ENCODE measurements around the gene MXD4.

Gene MXD4

GRCh38 chr4:2264481-2265041 is 2.7 kb upstream of the MXD4 start:
- Histone ChIP-seq H3K4me3 (ENCODE audit: low read depth in 1 of 2, low read length in 1 of 2) (no peak overlapping the region), H3K4me1 (ENCODE audit: control insufficient read depth in 1 of 2, insufficient read depth in 1 of 2, low read depth in 1 of 2, low read length in 1 of 2) (peaks cover 14 to 26% of the 10 kb centered on the region in 2 experiments), H3K27ac (no peak overlapping the region), H3K36me3 (no peaks in the 10 kb centered on the region), H3K27me3 (no peaks in the 10 kb centered on the region), H3K9me3 (no peaks in the 10 kb centered on the region)
- TF ChIP-seq, protein P1, sequence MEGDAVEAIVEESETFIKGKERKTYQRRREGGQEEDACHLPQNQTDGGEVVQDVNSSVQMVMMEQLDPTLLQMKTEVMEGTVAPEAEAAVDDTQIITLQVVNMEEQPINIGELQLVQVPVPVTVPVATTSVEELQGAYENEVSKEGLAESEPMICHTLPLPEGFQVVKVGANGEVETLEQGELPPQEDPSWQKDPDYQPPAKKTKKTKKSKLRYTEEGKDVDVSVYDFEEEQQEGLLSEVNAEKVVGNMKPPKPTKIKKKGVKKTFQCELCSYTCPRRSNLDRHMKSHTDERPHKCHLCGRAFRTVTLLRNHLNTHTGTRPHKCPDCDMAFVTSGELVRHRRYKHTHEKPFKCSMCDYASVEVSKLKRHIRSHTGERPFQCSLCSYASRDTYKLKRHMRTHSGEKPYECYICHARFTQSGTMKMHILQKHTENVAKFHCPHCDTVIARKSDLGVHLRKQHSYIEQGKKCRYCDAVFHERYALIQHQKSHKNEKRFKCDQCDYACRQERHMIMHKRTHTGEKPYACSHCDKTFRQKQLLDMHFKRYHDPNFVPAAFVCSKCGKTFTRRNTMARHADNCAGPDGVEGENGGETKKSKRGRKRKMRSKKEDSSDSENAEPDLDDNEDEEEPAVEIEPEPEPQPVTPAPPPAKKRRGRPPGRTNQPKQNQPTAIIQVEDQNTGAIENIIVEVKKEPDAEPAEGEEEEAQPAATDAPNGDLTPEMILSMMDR (IDR thresholded peaks at IDR 0.05): no peak

GRCh38 chr4:2263926-2264321 is 2.0 kb upstream of the MXD4 start:
- H3K36me3 ChIP-seq: no peaks in the 10 kb centered on the region
- no peak overlapping the region for H3K27ac ChIP-seq
- H3K9me3 ChIP-seq: no peaks in the 10 kb centered on the region
- TF ChIP-seq, protein P1 (IDR thresholded peaks at IDR 0.05): no peak
- no peaks in the 10 kb centered on the region for H3K27me3 ChIP-seq
- no peak overlapping the region for H3K4me3 ChIP-seq (ENCODE audit: low read depth in 1 of 2, low read length in 1 of 2)
- H3K4me1 ChIP-seq (ENCODE audit: control insufficient read depth in 1 of 2, insufficient read depth in 1 of 2, low read depth in 1 of 2, low read length in 1 of 2): peaks cover 14 to 26% of the 10 kb centered on the region in 2 experiments

- Histone ChIP-seq H3K4me3 (ENCODE audit: low read depth in 1 of 2, low read length in 1 of 2) (peak overlapping the region; percentile 74 to 94), H3K27ac (peak overlapping the region; percentile 96), H3K9me3 (no peaks in the 10 kb centered on the region), H3K36me3 (peaks cover 10% of the 10 kb centered on the region), H3K4me1 (ENCODE audit: control insufficient read depth in 1 of 2, insufficient read depth in 1 of 2, low read depth in 1 of 2, low read length in 1 of 2) (peaks cover 14 to 26% of the 10 kb centered on the region in 2 experiments), H3K27me3 (no peaks in the 10 kb centered on the region)
- TF ChIP-seq, protein P1 (IDR thresholded peaks at IDR 0.05): no peak
Measured at GRCh38 chr4:2262944-2263250, 988 bp upstream of the MXD4 start.

GRCh38 chr4:2262145-2262943 is 435 bp upstream of the MXD4 start:
- H3K27ac ChIP-seq: peak overlapping the region; percentile 96

DNA sequence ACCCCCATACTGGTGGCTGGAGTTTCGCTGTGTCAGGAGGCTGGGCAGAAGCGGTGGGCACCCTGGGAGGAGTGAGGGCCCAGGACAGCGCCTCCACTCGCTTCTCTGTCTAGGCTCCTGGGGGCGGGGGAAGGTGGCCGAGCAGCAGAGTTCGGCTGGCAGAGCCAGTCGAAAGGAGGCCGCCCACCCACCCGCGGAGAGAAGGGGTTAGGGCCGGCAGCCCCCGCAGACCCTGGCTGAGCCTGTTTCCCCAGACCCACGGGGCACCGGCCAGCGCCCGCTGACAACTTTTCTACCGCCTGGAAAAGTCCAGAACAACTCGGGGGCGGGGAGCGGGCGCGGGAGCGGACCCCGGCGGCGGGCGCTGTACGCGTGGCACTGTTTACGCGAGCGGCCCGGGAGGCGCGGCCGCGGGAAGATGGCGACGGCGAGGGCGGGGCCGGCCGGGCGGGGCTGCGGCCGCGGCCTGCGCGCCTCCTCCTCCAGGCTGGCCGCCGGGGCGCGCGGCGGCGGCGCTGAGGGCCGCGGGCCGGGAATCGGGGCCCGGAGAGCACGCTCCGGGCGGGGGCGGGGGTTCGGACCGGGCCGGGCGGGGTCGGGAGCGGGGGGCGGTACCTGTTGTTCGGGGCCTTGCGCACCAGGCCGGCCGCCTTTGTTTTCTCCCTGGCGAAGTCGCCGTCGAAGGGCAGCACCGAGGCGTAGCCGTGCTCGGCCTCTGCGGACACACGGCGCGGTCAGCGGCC is 628 bp downstream of the MXD4 start:
- peaks cover 20% of the 10 kb centered on the region for H3K36me3 ChIP-seq
- no peaks in the 10 kb centered on the region for H3K27me3 ChIP-seq
- peak overlapping the region; percentile 74 to 94 for H3K4me3 ChIP-seq (ENCODE audit: low read depth in 1 of 2, low read length in 1 of 2)
- peak overlapping the region; percentile 96 for H3K27ac ChIP-seq
- peaks cover 14 to 26% of the 10 kb centered on the region in 2 experiments for H3K4me1 ChIP-seq (ENCODE audit: control insufficient read depth in 1 of 2, insufficient read depth in 1 of 2, low read depth in 1 of 2, low read length in 1 of 2)
- H3K9me3 ChIP-seq: no peaks in the 10 kb centered on the region
- TF ChIP-seq, protein P1 (IDR thresholded peaks at IDR 0.05): no peak

More at GRCh38 chr4:2262145-2262943, 435 bp upstream of the MXD4 start:
- H3K36me3 ChIP-seq: peaks cover 14% of the 10 kb centered on the region
- TF ChIP-seq, protein P1 (IDR thresholded peaks at IDR 0.05): peak; percentile 36
- H3K4me3 ChIP-seq (ENCODE audit: low read depth in 1 of 2, low read length in 1 of 2): peak overlapping the region; percentile 74 to 94
- no peaks in the 10 kb centered on the region for H3K27me3 ChIP-seq
- H3K9me3 ChIP-seq: no peaks in the 10 kb centered on the region
- peaks cover 14 to 26% of the 10 kb centered on the region in 2 experiments for H3K4me1 ChIP-seq (ENCODE audit: control insufficient read depth in 1 of 2, insufficient read depth in 1 of 2, low read depth in 1 of 2, low read length in 1 of 2)

Data from neutrophil (primary cell).